ENCODE data around the gene ABCD3.

DNA sequence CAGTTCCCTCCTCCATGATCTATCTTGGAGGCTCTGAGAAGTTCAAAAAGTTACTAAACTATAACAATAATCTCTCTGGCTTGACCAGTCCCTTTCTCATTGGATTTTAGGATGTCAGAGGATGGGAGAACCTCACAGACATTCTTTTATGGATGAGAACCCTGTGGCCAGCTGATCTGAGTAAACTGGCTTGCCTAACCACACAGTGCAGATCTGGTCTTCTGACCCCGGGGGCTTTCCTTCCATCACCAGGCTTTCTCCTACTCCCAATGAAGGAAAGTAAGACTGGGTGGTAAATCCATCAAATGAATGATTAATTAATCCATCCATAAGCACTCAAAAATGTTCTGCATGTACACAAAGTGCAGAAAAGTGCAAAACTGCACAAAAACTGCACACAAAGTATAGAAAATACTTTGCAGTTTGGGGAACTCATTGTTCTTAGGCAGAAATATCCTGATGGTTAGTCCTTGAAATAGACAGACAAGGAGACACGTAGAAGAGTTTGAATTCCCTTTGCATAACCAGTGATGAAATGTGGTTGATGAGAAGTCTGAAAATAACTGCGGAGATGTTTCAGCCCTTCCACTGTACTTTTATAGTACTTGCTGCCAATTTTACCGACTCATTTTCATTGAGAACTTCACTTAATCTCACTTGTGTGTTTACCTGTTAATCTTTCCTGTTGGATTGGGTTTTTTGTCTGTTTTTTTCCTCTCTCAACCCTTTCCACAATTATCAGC is 125.9 kb downstream of the ABCD3 start:
- TF ChIP-seq, protein P1, sequence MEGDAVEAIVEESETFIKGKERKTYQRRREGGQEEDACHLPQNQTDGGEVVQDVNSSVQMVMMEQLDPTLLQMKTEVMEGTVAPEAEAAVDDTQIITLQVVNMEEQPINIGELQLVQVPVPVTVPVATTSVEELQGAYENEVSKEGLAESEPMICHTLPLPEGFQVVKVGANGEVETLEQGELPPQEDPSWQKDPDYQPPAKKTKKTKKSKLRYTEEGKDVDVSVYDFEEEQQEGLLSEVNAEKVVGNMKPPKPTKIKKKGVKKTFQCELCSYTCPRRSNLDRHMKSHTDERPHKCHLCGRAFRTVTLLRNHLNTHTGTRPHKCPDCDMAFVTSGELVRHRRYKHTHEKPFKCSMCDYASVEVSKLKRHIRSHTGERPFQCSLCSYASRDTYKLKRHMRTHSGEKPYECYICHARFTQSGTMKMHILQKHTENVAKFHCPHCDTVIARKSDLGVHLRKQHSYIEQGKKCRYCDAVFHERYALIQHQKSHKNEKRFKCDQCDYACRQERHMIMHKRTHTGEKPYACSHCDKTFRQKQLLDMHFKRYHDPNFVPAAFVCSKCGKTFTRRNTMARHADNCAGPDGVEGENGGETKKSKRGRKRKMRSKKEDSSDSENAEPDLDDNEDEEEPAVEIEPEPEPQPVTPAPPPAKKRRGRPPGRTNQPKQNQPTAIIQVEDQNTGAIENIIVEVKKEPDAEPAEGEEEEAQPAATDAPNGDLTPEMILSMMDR (IDR thresholded peaks at IDR 0.05): no peak
- TF ChIP-seq EP300 (IDR thresholded peaks at IDR 0.05; ENCODE audit: low read depth): no peak
- TF ChIP-seq POLR2A (IDR thresholded peaks at IDR 0.05): no peak
- TF ChIP-seq POLR2AphosphoS5 (IDR thresholded peaks at IDR 0.05): no peak
